Activated CD4-positive, alpha-beta T cell treated with anti-CD3 and anti-CD28 coated beads for 24 hours (primary cell): ENCODE measurements around the gene GPD2.
"Not testable (repeated sequence)": the region's sequence is repeated elsewhere in the genome, so short reads cannot be mapped to it uniquely, and the experiment has no call there.

Experiments used
- DNase-seq, 2 donors: peaks; one replicate each; pipeline ENCODE4 v3.0.0-alpha.2; 2020; ENCODE audit warnings: low read depth in 2 of 2

Gene GPD2

GRCh38 chr2:156476021-156476849, 40.1 kb downstream of the GPD2 start:
- DNase-seq: no peak

GRCh38 chr2:156476850-156477206, 40.6 kb downstream of the GPD2 start:
- no peak for DNase-seq

DNA sequence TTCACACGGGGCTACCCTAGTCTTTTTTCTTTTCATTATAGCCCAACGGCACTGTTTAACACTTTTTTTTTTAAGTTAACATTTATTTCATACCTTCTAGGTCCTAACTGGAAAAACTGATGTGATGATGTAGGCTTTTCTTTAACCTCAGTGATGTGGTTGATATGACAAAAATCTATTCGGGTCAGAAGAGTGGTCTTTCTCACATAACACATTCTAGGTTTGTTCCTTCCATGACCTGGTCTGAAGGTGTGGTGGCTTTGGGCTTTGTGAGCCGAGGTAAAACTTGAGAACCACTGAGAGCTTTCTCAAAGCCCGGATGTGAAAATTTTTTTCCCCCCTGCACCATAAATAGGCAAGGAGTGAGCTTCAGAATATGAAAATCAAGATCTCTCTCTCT, 44.2 kb downstream of the GPD2 start:
- no peak for DNase-seq

DNA sequence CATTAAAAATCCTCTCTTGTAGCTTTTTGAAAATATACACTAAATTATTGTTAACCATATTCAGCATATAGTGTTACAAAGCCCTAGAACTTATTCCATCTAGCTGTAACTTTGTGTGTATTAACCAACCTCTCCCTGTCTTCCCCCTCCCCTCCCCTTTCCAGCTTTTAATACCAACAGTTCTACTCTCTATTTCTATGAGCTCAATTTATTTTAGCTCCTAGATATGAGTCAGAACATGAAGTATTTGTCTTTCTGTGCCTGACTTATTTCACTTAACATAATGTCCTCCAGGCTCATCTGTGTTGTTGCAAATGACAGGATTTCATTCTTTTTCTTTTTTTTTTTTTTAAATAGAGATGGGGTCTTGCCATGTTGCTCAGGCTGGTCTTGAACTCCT, 45.1 kb downstream of the GPD2 start:
- no peak for DNase-seq

GRCh38 chr2:156483741-156484173, 47.6 kb downstream of the GPD2 start:
- DNase-seq: no peak

DNA sequence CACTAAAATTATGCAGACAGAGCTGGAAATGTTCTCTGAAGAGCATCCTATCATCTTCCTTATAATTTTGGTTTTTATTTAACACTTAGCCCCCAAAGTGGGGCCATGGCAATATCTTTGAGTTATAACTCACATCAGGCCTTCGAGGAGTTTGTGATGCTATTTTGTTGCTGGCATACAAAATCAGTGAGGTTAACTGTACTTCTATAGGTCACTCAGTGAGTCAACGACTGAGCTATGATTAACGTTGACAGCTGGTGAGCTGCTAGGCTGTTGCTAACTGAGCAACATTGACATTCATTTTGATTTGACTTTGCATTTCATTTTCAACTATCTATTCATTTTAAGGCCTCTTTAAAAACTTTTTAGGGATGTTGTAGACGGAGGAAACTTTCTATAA, 50.0 kb downstream of the GPD2 start:
- no peak for DNase-seq

DNA sequence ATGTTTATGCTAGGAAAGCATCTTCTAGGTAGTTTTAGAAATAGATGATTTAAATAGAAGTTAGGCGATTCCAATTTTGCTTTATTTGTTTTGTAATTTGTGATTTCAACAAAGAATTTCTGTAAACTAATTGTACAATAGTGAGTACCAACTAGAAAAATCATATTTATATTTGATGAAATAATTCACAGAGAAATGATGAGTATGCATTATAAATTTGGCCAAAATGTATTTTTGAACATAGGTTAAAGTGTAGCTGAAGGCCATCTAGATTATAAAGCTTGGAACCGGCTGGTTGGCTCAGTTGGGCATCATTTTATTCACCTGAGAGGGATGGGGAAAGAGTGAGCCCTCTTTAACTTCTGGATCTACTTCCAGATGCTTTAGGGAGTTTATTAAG, 50.4 kb downstream of the GPD2 start:
- DNase-seq: no peak

- no peak for DNase-seq
Measured at GRCh38 chr2:156489195-156489594, 53.0 kb downstream of the GPD2 start.

DNA sequence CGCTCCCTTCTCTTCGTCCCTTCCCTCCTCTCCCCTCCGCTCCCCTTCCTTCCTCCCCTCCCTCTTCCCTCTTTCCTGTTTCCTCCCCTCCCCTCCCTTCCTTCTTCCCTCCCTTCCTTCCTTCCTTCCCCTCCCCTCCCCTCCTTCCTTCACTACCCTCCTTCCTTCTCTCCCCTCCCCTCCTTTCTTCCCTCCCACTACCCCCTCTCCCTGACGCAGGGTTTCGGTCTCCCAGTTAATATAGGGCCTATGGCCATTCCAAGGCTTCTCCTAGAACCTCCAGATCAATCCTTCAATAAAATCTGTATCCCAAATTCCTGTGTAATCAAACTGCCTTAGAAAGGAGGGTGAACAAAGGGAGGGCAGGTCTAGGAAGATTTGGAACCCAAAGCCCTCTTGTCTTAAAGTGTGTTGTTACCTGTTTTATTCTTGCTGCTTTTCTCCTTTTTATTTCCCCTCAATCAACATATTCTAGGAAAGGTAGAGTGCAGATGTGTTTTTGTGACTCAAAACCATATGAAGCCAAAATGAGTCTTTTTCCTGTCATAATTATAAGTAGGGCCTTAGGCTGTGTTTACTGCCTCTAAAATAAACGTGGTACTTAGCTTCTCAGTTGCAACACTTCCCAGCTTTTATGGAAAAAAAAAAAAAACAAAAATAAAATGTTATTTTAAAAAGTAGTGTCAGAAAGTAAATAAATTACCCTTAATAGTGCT, 53.7 kb downstream of the GPD2 start:
- no peak for DNase-seq

- no peak for DNase-seq
Measured at GRCh38 chr2:156490466-156490840, 54.3 kb downstream of the GPD2 start.

DNA sequence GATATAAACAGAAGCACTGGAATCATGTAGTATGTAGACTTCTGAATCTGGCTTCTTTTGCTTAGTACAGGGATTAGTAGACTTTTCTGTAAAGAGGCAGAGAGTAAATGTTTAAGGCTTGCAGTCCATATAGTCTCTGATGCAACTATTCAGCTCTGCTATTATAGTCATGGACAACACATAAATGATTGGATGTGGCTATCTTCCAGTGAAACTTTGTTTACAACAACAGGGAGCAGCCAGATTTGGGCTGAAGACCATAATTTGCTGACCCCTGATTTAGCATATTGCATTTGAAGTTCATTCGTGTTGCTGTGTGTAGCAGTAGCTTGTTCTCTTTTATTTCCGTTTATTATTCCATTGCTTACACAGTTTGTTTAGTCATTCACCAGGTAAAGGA, 55.0 kb downstream of the GPD2 start:
- no peak for DNase-seq

- DNase-seq: no peak
Measured at GRCh38 chr2:156492979-156493378, 56.8 kb downstream of the GPD2 start.

GRCh38 chr2:156495998-156496397, 59.8 kb downstream of the GPD2 start:
- DNase-seq: not testable (repeated sequence)

DNA sequence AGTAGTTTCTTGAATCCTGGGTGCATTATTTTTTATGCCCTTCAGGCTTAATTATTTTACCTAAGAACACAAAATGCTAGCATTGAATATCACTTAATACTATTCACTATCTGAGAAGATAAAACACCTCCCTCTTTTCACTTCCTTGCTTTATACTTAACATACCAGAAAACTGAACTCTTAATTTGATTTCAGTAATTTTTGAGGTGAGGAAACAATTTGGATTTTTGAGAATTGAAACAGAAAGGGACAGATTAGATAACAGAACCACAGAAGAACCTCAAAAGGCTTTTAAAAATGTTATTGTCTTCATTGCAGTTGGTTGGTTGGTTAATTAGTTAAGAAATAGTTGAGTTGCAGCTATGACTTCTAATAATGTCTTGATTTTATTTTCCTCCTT, 69.5 kb downstream of the GPD2 start:
- no peak for DNase-seq

GRCh38 chr2:156511122-156511521, 74.9 kb downstream of the GPD2 start:
- no peak for DNase-seq

DNA sequence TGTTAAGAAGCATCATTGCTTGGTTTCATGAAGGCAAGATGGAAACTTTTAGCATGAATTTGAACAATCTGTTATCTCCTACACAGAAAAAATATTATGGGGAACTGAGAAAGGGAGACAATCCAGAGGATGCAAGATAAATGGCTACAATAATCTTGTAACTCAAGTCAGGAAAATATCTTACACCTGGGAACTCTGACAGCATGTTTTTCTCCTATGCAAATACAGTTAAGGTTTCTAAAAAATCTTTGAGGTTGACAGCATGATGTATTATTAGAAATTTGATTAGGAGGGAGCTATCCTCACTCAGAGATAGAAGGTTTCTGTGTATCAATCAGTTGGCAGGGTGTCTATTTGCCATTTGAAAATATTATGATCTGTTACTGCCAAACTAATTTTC, 75.6 kb downstream of the GPD2 start:
- DNase-seq: no peak

GRCh38 chr2:156512451-156512850, 76.3 kb downstream of the GPD2 start:
- no peak for DNase-seq

GRCh38 chr2:156513219-156513618, 77.0 kb downstream of the GPD2 start:
- DNase-seq: no peak

DNA sequence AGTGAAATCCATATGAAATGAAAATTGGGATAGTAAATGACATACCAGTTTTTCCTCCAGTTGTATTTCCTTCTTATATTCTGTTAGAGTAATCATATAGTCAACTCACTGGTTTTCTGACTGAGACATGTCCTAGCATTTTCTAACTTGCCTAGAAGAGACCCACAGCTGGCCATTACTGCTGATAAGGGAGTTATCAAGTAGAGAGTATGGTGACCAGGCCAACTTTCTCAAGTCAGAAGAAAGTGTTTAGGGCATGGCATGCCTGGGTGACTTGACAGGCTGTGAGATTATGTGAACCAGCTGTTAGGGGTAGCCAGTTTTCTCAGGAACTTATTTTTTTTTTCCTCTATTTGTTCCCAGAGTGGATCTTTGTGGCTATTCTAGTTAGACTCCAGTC, 81.2 kb downstream of the GPD2 start:
- DNase-seq: no peak

- DNase-seq: no peak
Measured at GRCh38 chr2:156518138-156518537, 82.0 kb downstream of the GPD2 start.

- no peak for DNase-seq
Measured at GRCh38 chr2:156522864-156523440, 86.8 kb downstream of the GPD2 start.

GRCh38 chr2:156526950-156527636, 90.9 kb downstream of the GPD2 start:
- no peak for DNase-seq
